Tibial nerve (tissue), 4 donors: ENCODE data around the gene XKR3.

ENCODE experiments used
- CTCF ChIP-seq, 5 experiments: fragments of 200-600 bp in 3 of 5; fragments of 450-650 bp in 2 of 5; sonication (generic) in 3 of 5; IDR thresholded peaks; one replicate each; pipeline ENCODE4 v1.5.1; 2016 to 2019; ENCODE audit warnings: antibody characterized with exemption in 5 of 5, mild to moderate bottlenecking in 3 of 5, moderate library complexity in 2 of 5
- EP300 ChIP-seq, 2 donors: sonication (generic); formaldehyde crosslinking; IDR thresholded peaks; one replicate each; pipeline ENCODE4 v1.6.1; 2017; ENCODE audit warnings: antibody characterized with exemption in 2 of 2, mild to moderate bottlenecking in 1 of 2
- POLR2A ChIP-seq, 2 donors: fragments of 450-650 bp; IDR thresholded peaks; one replicate each; pipeline ENCODE4 v1.6.1; 2017; ENCODE audit warnings: antibody characterized with exemption in 2 of 2, mild to moderate bottlenecking in 2 of 2, moderate library complexity in 2 of 2

DNA sequence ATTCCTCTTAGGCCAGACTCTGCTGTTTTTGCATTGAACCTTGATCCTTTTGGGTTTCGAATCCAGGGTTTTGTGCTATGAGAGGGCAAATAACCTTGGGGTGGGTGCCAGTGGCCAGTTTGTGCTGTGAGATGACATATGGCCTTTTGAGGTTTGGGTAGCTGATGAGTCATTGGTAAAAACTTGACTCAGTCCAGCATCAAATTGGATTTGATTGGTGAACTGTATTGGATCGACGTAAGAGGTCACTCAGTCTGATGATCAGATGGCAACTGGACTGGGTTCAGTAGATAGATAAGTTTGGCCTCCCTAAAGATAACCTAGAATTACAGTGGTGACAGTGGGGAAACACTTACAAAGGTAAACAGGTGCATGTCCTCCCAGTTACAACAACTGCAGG is 41.0 kb upstream of the XKR3 start:
- TF ChIP-seq CTCF (IDR thresholded peaks at IDR 0.05) (no peak), POLR2A (IDR thresholded peaks at IDR 0.05) (no peak), EP300 (IDR thresholded peaks at IDR 0.05) (no peak)
